Skeletal muscle satellite cell (primary cell): ENCODE data around the gene NT5C3B.
A peak's percentile ranks its signal among the peaks of the same experiment; 100 is the strongest.

Experiments
- H3K27me3 ChIP-seq: 2 replicates; pipeline ENCODE4 v1.7.0; 2013; ENCODE audit warnings: low read length; ENCODE audit not compliant: control insufficient read depth, insufficient read depth
- H3K36me3 ChIP-seq: 2 replicates; pipeline ENCODE4 v1.7.0; 2013; ENCODE audit warnings: mild to moderate bottlenecking, control low read depth, low read length; ENCODE audit not compliant: insufficient read depth
- H3K4me1 ChIP-seq: 2 replicates; pipeline ENCODE4 v1.7.0; 2013; ENCODE audit warnings: low read length; ENCODE audit not compliant: control insufficient read depth, insufficient read depth
- H3K4me2 ChIP-seq: 2 replicates; pipeline ENCODE4 v1.7.0; 2013; ENCODE audit warnings: mild to moderate bottlenecking, low read length
- H3K4me3 ChIP-seq: 2 replicates; pipeline ENCODE4 v1.7.0; 2013; ENCODE audit warnings: low read length
- H3K9ac ChIP-seq: 2 replicates; pipeline ENCODE4 v1.7.0; 2013; ENCODE audit warnings: mild to moderate bottlenecking, low read depth, low read length, moderate library complexity
- H3K9me3 ChIP-seq: replicated peaks from 2 replicates; pipeline ENCODE4 v1.7.0; 2013; ENCODE audit warnings: mild to moderate bottlenecking, control low read depth, low read length

The NT5C3B gene

DNA sequence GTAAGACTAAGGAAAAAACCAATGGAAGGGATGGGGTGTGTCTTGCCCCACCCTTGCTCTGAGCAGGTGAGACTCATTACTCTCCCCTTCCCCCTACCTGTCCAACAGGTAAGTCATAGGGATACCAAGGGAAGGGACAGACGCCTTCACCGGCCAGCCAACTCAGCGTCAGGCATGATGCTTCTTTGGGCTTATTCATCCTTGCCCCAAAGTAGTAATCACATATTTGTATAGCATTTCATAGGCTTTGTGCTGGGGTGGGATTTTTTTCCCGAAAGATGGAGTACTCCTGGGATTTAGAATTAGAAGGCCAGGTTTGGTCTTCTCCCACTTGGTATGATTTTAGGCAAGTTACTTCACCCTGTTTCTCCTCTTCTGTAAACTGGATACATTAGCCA is 49.0 kb downstream of the NT5C3B start:
- Histone ChIP-seq H3K4me2 (no peak overlapping the region), H3K36me3 (no peaks in the 10 kb centered on the region), H3K27me3 (peaks cover 38% of the 10 kb centered on the region), H3K4me3 (no peak overlapping the region), H3K9ac (no peak overlapping the region), H3K4me1 (peaks cover 24% of the 10 kb centered on the region), H3K9me3 (no peaks in the 10 kb centered on the region)

DNA sequence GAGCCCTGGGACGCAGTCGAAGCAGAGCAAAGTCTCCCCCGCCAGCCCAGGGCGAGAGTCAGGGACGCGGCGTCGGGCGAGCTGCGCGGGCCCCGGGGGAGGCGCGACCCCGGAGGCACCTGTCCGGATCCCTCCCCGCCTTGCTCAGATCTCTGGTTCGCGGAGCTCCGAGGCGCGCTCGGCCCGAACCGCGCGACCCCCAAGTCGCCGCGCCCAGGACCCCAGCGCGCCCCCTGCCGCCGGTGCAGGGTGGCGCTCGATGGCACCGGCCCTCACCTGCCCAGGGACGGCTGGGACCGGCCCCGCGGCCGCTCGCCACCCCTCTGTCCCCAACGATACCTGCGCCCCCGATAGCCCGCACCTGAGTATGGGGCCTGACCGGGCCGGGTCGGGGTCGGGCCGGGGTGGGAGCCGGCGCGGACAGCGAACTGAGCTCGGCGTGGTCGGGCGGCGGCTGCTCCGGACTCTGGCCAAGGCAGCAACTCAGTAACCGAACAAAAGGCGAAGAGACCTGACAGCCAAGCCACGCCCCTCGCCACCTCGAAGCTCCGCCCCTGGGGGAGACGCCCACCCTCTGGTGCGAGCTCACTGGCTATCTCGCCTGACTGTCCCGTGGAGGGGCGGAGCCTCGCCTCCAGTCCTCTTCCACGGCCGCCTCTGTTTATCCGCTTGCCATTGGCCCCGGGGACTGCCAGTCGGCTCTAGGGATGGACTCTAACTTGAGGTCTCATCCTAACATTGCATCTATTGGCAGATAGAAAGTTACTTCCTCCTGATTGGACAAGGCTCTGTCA is 49.6 kb downstream of the NT5C3B start, which contains the start of gene JUP:
Gene JUP, minus strand, starts transcription at position 485 of the 794 bp plus-strand sequence. CDS start 14,857 bp downstream, outside the sequence.
- Histone ChIP-seq H3K4me1 (peaks cover 26% of the 10 kb centered on the region), H3K4me3 (peak within 1 kb of the TSS; percentile 67), H3K9me3 (no peaks in the 10 kb centered on the region), H3K4me2 (peak within 1 kb of the TSS; percentile 79), H3K9ac (peak within 1 kb of the TSS; percentile 37), H3K27me3 (peaks cover 40% of the 10 kb centered on the region), H3K36me3 (no peaks in the 10 kb centered on the region)

DNA sequence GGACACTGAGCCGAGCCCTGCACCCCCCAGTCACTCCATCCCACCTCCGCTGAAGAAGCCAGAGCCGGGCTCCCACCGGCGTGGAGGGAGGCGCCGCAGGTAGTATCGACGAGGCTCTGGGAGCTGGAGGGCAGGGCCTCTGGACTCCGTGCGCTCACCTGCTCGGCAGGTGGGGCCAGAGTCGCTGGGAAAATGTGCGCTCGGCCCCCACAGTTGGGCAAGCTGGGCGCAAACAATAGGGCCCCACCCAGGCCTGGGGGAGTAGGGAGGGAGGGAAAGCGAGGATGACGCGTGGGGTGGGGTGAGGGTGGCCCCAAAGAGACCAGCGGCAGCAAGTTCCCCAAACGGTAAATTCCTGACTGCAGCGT is 50.2 kb downstream of the NT5C3B start:
- Histone ChIP-seq H3K4me3 (peak overlapping the region; percentile 67), H3K9me3 (no peaks in the 10 kb centered on the region), H3K27me3 (peaks cover 40% of the 10 kb centered on the region), H3K9ac (peak overlapping the region; percentile 37), H3K36me3 (no peaks in the 10 kb centered on the region), H3K4me1 (peaks cover 26% of the 10 kb centered on the region), H3K4me2 (peak overlapping the region; percentile 79)

DNA sequence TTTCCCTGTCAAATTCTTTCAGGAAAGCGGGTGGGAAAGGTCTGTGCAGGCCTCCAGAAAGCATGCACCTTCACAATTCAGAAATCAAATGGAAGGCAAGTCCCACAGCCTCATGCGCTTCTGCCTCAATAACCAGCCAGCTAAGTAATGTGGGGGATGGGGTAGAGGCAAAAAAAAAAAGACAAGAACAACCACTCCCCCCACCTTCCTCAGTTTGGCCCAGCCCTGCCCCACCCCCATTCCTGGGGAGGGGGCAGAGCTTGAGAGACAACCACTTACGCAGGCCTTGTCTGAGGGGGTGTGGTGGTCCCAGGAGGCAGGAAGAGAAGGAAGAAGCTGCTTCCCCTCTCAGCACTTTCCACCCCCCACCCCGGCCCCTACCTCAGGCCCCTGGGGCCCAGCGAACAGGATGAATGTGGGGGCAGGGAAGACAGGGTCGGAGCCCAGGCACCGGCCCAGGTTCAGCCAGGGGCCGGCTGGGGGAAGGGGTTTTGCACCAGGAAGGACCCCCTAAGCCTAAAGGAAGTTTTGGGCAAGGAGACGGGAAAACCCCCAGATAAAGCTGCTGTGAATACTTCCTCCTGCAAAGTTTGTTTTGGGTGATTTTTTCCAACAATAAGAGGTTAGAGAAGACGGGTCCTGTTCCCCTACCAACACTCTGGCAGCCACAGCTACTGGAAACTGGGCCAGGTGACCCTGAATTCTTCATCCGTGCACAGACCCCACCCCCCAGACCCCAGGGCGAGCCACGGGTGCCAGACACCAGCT is 50.8 kb downstream of the NT5C3B start:
- H3K27me3 ChIP-seq: peaks cover 40% of the 10 kb centered on the region
- H3K4me2 ChIP-seq: peak overlapping the region; percentile 79
- H3K9me3 ChIP-seq: no peaks in the 10 kb centered on the region
- H3K4me1 ChIP-seq: peaks cover 26% of the 10 kb centered on the region
- H3K4me3 ChIP-seq: peak overlapping the region; percentile 67
- no peaks in the 10 kb centered on the region for H3K36me3 ChIP-seq
- H3K9ac ChIP-seq: peak overlapping the region; percentile 37

DNA sequence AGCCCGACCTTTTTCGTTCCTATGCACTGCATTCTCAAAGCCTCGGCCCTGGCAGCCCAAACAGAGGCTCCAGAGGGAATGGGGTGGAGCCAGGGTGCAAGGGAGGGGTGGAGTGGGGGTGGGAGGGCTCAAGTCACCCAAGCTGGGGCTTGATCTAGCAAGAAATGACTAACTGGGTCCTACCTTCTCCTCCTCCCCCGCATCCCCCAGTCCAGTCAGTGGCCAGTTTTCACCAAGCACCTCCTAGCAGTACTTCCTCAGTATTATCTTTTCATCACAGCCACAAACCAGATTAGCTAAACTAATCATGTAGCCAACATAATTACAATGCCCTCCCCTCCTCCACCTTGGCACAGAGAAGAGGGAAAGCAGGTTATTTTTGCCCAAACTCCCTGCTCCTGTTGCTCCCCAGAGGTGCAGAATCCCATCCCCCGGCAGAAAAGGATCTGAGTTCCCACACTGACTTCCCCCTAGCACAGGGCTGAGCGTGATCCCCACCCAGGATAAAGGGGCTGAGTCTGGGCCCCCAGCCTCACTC is 51.8 kb downstream of the NT5C3B start:
- Histone ChIP-seq H3K36me3 (no peaks in the 10 kb centered on the region), H3K9ac (no peak overlapping the region), H3K27me3 (peaks cover 37% of the 10 kb centered on the region), H3K9me3 (no peaks in the 10 kb centered on the region), H3K4me3 (peak overlapping the region; percentile 46), H3K4me1 (peaks cover 26% of the 10 kb centered on the region), H3K4me2 (peak overlapping the region; percentile 70)

DNA sequence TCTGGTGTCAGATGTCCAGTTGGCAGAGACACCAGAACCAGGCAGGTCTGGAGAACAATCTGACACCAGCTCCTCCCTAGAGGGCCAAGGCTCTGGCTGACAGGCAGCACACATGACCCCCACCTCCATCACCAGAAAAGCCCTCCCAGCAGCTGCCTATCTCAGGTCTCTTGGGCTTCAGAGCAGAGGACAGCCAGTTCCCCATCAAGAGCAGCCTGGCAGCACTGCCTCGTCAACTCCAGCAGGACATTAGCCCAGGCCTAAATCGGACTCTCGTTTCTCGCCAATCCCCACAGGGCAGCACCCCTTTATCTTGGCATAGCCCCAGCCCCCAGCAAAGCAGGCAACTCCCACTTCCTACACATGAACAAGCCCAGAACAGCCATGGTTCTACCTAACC is 53.9 kb downstream of the NT5C3B start:
- Histone ChIP-seq H3K4me3 (no peak overlapping the region), H3K9ac (no peak overlapping the region), H3K4me1 (peaks cover 38% of the 10 kb centered on the region), H3K9me3 (no peaks in the 10 kb centered on the region), H3K36me3 (no peaks in the 10 kb centered on the region), H3K27me3 (peaks cover 23% of the 10 kb centered on the region), H3K4me2 (no peak overlapping the region)

DNA sequence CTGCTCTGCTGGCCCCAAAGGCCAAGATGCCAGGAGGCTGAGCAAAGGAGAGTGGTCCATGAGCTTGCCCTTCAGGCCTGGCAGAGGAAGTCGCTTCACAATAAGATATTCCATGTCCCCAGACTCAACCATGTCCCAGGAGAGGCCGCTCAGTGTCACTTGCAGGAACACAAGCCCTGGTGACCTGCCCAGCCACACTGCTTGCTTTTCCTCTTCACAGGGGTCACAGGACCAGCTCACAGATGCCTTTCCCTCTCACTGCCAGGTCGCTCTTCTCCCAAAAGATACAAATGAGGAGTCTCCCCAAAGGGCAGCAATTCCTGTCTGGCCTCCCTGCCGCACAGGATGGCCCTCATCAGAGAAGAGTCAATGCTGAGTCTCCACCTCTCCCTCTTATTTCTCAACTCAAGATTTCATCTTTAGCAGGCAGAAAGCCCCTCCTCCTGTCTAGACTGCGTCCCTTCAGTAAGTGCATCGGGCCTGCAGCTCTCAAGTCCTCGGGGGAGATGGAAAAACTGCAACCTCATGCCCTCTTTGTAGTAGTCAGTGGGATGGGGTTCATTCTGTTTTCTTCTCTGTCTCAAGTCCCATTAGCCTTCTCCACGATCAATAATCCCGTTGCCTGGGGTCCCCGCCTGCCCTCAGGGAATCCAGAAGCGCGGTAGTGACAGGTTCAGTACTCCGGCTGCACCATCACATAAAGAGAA is 54.5 kb downstream of the NT5C3B start:
- Histone ChIP-seq H3K36me3 (no peaks in the 10 kb centered on the region), H3K4me3 (no peak overlapping the region), H3K4me2 (no peak overlapping the region), H3K9me3 (no peaks in the 10 kb centered on the region), H3K9ac (no peak overlapping the region), H3K27me3 (peaks cover 17% of the 10 kb centered on the region), H3K4me1 (peaks cover 41% of the 10 kb centered on the region)

DNA sequence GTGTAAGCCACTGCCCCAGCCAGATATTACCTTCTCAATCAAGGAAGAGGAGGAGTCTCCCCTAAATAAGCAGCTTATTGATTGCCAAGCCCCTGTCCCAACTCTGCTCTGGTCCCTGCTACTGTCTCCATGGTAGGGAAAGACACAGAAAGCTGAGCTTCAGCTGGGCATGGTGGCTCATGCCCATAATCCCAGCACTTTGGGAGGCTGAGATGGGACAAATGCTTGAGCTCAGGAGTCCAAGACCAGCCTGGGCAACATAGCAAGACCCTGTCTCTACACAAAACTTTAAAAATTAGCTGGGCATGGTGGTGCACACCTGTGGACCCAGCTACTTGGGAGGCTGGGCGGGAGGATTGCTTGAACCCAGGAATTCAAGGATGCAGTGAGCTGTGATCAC is 56.1 kb downstream of the NT5C3B start:
- no peak overlapping the region for H3K9ac ChIP-seq
- no peak overlapping the region for H3K4me3 ChIP-seq

DNA sequence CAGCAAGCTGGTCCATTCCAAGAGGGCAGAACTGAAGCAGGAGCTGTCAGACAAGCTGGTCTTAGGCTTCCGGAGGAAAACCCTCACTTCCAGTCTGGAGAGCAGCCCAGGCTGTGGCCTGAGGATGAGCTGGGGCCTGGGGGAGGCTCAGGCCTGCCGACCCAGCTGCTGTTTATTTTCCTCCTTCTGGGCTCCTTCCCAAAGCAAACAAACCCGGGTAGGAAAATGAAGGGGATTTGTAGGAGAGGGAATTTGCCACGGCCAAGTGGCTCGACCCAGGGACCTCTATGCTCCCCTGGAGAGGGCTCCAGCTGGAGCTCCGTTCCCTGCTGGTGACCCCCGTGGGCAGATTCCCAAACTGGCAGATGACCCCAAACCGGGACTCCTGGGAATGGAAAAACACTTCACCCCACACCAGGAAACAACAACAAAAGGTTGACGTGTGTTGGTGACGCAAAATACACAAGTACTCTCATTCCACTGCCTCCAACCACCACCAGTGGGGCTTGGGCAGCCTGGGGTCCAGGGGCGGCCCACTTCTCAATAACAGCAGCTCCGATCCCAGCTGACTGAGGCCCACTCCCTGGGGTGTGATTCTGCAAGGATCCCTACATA is 58.4 kb downstream of the NT5C3B start:
- Histone ChIP-seq H3K27me3 (peaks cover 7% of the 10 kb centered on the region), H3K36me3 (no peaks in the 10 kb centered on the region), H3K9me3 (no peaks in the 10 kb centered on the region), H3K4me1 (peaks cover 30% of the 10 kb centered on the region), H3K9ac (peak overlapping the region; percentile 27), H3K4me3 (no peak overlapping the region), H3K4me2 (peak overlapping the region; percentile 42)

More for the DNA sequence above, 56.1 kb downstream of the NT5C3B start:
- Histone ChIP-seq H3K9me3 (no peaks in the 10 kb centered on the region), H3K36me3 (no peaks in the 10 kb centered on the region), H3K4me2 (no peak overlapping the region), H3K27me3 (peaks cover 7% of the 10 kb centered on the region), H3K4me1 (peaks cover 31% of the 10 kb centered on the region)

DNA sequence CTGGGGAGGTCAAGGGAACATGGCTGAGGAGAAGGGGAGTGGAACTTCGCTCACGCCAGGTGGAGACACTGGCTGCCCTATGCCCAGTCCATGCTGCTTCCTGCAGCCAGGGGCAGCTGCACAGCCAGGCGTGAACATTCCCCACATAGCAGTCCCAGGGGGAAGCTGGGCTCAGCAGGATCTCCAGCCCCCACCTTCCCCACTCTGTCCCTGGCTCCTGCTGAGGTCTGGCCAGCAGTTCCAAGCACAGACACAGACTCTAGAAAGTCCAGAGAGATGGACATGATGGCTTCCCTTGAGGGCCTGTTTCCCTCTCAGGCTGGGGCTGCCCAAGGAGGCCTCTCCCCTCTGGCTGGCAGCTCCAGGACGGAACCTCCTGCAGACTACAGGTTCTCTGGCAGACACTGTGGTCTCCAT is 58.9 kb downstream of the NT5C3B start:
- Histone ChIP-seq H3K4me3 (no peak overlapping the region), H3K36me3 (no peaks in the 10 kb centered on the region), H3K9ac (peak overlapping the region; percentile 27), H3K4me1 (peaks cover 30% of the 10 kb centered on the region), H3K9me3 (no peaks in the 10 kb centered on the region), H3K4me2 (peak overlapping the region; percentile 37), H3K27me3 (peaks cover 3% of the 10 kb centered on the region)
